Measurements from ENCODE around the gene WWOX.
"Not testable (repeated sequence)": the region's sequence is repeated elsewhere in the genome, so short reads cannot be mapped to it uniquely, and the experiment has no call there.

Gene WWOX

GRCh38 chr16:79018650-79019429 lies 919.4 kb downstream of the WWOX start:
- DNase-seq: no peak

DNA sequence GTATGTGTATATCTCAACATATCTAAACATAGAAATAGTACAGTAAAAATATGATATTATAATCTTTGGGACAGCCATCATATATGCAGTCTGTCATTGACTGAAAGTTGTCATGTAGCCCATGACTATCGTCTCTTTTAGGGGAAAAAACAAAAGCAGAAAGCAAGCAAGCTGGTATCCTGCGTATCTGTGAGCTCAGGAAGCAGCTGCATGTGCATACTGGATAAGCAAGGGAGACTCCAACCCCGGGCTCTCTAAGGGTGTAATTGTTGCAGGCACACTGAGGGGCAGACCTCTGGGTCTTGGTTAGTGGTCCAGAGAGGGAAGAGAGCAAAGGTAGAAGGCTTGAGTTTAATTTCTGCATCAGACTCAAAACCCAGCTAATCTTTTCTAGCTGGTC lies 920.0 kb downstream of the WWOX start:
- DNase-seq: no peak

DNA sequence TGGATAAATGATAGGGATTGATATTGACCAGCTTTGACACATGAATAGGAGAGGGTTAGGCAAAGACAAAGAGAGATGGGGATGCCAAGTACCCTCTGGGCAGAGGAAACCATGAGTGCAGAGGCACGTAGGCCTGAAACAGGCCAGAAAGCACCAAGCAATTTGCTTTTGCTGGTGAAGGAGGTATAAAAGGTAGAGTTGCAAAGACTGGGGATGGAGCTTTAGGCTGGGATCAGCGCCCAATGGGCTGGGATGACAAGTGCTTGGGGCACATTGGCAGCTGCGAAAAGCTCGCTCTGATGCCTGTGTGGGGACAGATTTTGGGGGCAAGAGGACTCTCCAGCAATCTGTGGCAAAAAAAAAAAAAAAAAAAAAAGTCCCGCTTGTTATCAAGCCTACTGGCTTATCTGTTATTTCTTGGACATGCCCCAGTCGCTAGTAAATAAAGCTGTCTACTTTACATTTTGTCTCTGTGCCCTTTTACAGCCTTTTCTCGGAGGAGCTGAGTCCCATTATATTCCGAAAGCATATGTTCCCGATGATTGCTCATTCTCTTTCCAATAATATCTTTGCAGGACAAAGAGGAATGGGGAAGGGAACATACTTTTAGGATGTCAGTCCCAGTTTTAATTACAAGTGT lies 922.7 kb downstream of the WWOX start:
- no peak for DNase-seq

DNA sequence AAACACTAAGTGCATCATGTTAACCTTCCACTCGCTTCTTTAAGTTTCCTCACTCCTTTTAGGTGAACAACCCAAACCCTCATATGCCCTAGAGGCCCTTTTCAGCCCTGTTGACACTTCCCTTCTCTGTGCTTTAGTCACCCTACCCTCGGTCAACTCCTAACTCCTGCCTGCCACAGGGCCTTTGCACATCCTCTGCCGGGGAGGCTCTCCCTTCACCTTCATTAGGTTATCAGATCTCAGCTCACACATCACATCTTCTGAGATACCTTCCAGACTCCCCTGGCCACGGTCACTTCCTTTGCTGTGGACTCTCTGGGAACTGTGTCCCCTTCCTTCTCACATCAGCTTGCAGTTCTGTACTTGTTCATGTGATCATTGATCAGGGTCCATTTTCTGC lies 926.7 kb downstream of the WWOX start:
- DNase-seq: no peak

DNA sequence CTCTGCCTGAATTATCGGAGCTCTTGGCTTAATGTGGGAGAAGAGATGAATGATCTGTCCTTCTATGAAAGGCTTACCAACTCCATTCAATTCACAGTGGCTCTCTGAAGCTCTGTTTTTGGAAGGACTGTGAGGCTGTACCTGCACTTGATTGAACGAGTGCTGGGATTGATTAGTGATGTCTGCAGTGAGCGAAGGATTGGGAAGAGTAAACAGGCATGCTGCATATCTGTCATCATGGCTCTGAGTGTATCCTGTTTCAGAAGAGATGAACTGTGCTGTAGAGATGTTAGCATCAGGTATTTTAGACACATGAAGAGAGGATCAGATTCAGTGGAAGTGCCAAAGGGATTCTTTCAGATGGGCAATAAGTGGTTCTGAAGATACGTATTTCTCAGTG lies 937.1 kb downstream of the WWOX start:
- no peak for DNase-seq

DNA sequence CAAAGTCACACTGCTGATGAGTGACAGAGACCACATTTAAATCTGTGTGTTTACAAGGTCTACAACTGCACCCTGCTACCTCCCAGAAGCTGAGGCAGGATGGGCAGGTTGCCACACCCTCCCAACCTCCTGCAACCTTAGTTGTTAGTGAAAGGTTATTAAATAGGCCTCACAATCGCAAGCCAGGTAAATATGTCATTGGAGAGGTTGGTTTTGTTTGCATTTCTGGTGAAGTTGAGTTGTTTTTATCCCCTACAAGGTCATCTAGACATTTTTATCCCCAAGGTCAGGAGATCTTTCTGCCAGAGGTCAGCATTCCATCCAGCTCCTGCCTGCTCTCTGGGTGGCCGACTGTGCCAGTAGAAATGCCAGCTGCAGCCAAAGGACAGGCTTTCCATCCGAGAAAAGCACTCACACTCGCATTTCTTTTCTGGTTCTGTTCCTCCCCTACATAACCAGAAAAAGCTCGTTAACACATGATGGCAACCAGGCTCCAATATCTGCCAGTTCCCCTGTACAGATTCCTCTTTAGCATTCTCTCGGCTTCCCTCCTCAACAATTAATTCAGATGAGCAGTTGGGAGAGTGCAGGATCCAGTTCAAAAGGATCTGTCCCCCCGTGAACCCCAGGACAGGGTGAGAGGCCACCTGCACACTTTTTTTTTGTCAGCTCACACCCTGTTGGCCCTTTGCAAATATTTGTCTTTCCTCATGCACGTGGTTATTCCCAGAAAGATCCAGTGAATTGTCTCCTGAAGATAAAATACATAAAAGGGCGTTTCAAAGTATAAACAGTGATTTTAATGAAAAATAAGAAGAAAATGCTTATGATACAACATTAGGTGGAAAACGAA lies 938.3 kb downstream of the WWOX start:
- DNase-seq: no peak

DNA sequence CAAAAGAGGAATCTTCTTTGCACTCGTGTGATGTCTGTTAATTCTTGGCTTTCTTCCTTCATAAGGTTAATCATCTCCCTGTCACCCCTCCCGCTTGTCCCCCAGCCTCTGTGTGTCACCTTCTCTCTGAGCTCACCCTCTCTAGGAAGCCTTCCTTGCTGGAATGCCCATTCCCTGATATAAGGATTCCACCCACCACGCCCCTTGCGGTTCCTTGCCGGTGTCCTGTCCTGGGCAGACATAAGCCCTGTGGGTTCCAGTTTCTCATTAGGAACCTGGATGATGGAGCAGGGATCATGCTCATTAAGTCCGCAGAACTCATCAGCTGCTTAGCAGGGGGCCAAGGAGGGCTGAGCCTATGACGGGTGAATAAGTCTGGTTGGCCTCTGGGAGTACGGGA lies 941.8 kb downstream of the WWOX start:
- DNase-seq: no peak

GRCh38 chr16:79042141-79042540 lies 942.7 kb downstream of the WWOX start:
- no peak for DNase-seq

- DNase-seq: no peak
Measured at GRCh38 chr16:79042886-79043285, 943.4 kb downstream of the WWOX start.

- no peak for DNase-seq
Measured at GRCh38 chr16:79045191-79045590, 945.7 kb downstream of the WWOX start.

GRCh38 chr16:79047337-79047736 lies 947.9 kb downstream of the WWOX start:
- DNase-seq: peak; percentile 2

- no peak for DNase-seq
Measured at GRCh38 chr16:79049040-79049439, 949.6 kb downstream of the WWOX start.

GRCh38 chr16:79050063-79050462 lies 950.6 kb downstream of the WWOX start:
- no peak for DNase-seq

DNA sequence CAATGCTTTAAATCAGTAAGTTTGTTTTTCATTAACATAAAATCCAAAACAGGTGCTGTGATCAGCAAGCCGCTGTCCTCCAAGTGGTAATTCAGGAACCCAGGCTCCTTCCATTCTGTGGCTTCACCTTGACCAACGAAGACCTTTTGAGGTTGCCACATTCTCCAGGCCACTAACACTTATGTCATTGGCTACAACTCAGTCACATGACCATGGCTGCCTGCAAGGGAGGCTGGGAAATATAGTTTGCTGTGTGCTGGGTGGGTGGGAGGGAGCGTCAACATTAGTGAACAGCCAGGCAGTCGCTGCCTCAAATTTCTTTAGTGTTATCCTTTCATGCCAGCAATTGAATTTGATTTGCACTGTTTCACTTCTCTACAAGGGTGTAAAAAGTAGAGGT lies 951.9 kb downstream of the WWOX start:
- DNase-seq: no peak

DNA sequence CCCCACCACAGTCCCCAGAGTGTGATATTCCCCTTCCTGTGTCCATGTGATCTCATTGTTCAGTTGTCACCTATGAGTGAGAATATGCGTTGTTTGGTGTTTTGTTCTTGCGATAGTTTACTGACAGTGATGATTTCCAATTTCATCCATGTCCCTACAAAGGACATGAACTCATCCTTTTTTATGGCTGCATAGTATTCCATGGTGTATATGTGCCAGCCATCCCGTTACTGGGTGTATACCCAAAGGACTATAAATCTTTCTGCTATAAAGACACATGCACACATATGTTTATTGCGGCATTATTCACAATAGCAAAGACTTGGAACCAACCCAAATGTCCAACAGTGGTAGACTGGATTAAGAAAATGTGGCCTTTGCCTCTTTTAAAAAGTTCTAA lies 952.7 kb downstream of the WWOX start:
- DNase-seq: not testable (repeated sequence)

DNA sequence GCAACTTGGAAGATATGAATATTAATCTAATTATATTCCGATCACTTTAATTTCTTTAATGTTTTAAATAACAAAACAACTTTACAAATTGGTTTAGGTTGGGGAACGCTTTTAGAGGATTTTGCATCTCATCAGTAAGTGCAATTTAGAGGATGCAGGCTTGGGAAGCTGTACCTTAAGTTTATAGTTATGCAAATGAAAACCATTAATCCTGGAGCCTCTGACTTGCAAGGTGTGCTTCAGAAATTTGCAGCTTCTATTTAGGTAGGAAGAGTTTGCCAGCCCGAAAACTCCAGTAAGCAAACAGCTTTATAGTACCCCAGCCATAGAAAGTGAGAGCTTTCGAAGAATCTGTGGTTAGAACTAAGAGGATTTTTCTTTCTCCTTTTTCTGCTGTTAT lies 954.1 kb downstream of the WWOX start:
- DNase-seq: no peak

DNA sequence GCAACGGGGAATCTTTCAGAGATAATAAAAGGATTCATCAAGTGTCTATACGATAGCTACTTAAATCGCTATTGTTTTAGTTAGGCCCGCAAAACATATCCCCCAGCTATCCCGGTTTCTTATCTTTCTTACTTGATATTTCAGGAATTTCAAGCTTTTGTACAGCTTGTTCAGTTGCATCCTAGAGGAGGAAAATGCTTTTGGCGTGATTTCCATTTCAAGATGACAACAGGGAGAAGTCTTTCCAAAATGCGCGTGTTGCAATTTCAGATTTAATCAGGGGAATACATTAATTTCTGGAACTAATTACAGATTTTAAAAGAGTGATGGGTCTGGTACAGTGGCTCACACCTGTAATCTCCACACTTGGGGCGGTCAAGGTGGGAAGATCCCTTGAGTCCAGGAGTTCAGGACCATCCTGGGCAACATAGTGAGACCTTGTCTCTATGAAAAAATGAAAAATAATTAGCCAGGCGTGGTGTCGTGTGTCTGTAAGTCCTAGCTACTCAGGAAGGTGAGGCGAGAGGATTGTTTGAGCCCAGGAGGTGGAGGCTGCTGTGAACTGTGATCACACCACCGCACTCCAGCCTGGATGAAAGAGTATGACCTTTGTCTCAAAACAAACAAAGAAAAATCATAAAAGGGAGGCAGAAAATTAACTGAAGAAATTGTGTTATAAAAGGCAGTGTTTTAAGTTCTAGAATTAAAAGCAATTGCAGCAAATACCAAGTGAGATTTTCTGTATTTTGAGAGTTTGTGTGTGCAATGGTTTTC lies 954.9 kb downstream of the WWOX start:
- DNase-seq: no peak

DNA sequence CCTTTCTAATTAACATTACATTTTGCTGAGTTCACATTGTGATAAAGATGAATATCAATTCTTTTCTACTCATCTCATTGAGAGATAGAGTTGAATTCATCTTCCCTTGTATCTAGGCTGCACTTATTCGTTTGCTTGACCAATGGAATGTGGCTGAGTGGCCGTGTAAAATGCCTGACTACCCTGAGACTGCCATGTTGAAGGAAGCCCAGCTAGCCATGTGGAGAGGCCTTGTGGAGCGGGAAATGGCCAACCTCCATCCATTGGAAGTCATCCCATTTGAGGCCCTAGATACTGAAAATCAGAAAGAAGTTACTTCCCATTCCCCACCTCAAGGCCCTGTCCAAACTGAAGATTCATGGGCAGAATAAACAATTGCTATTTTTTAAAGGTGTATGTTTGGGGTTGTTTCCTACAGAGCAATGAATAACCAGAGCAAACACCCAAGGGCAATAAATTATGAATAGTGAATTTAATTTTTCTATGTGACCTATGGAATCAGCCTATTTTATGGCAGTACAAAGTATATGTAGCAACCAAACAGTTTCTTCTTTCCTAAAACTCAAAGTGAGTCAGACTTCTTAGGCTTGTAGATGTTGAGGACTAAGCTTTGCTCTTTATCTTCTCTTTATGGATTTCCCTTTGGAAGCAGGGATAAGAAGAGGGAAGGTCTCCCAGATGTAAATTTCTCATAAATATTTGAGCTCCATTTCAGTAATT lies 956.0 kb downstream of the WWOX start:
- no peak for DNase-seq

DNA sequence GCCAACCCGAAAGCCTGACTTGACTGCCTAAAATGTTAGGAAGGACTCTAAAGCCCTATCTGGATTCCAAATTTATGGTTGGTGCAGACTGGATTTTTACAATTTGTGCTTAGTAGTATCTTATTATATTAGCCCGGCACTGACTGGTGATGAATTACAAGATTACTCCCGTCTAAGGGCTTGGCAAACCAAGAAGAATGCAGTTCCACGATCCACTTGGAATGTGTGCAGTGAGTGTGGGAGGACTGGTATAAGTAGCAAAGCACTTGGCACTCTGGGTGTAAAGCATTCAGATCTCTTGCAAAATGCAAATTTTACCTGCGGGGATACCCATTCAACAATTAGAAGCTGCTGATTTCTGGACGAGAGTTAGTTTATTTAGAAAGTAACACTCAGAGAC lies 961.7 kb downstream of the WWOX start:
- no peak for DNase-seq

- DNase-seq: no peak
Measured at GRCh38 chr16:79062336-79062735, 962.9 kb downstream of the WWOX start.

DNA sequence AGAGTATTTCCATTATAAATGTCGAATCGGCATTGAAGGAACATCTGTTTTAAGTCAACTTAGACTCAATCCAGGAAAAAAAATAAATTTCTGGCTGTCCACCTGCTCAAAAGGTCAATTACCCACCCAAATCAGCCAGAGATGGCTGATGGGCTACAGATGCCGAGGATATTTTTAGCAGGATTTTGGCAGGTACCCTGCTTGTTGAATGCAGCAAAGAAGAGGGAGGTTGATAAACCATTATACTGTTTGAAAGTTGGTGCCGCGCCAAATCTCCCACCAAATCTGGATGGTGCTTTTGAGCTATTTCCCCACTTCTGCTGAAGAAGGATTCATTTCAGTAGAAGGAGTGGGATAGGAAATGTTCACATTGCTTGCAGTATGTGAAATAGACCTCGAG lies 963.4 kb downstream of the WWOX start:
- no peak for DNase-seq

DNA sequence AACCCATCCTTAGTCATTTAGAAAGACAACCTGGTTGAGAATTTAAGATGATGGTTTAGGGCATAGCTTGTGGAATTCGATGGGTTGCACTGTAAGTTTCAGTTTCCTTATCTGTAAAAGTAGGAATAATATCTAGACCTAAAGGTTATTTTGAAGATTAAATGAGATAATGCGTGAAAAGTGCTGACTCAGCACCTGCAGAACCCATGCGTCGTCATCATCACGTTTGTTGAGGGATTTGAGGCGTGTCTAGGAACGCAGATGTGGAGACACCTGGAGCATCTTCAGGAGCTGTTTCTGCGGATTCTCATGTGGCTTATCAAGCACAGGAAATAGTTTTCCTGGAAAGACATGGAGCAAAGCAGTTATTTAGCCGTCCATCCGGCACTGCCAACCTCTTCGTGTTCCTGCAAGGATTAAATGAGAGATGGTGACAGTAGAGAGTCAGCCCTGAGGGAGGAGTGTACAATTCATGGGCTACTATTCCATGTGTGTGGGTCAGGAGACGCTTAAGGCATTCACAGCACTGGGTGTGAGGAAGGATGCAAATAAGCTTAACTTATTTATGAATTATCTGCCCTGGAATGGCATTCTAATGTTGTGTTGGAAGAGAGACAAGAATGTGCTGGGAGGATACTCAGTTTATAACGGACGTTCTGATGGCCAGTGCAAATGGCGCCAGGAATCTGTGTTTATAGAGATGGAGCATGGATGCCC lies 965.0 kb downstream of the WWOX start:
- no peak for DNase-seq

Data from NCI-H526 treated with DMSO at 0.1 percent for 48 hours (cell line).